Measurements from ENCODE around the gene ATP4B.

ATP4B gene

DNA sequence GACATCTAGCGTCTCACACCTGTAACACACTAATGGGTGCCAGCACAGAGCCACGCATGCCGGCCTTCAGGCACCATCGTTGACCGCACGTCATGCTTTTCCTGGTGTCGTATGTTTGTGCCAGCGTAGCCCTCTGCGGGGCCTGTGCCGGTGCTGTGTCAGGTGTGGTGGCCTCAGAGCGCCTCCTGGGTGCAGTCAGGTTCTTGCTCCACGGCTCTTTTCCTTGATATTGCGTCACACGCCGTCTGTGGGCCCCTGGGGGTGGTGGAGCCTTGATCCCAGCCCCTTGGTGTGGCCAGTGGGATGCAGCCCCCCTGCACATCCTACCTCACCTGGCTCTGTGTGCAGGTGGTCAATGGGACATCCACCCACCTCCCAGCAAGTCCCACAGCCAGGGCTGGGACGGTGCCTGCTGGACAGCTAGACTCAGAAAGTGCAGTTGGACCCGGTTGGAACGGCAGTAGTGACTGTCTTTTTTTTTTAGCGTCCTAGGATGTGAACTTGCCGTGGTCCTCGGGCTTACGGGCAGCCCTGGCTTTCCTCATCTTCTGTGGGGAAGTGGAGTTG lies 48.9 kb downstream of the ATP4B start:
- Histone ChIP-seq H3K4me2 (ENCODE audit: low read length) (no peak overlapping the region), H3K79me2 (ENCODE audit: insufficient read depth, low read length) (peaks cover 86% of the 10 kb centered on the region), H3K9me3 (ENCODE audit: low read length) (no peaks in the 10 kb centered on the region), H2AFZ (ENCODE audit: low read length) (no peak overlapping the region), H4K20me1 (ENCODE audit: insufficient read depth, low read length) (no peaks in the 10 kb centered on the region), H3K9me2 (ENCODE audit: low read depth, low read length) (no peaks in the 10 kb centered on the region), H3K27ac (ENCODE audit: low read depth, low read length, poor library complexity, severe bottlenecking) (no peak overlapping the region), H3F3A (ENCODE audit: insufficient read depth, low read length) (no peaks in the 10 kb centered on the region), H3K4me3 (ENCODE audit: low read depth, low read length, poor library complexity, severe bottlenecking) (no peak overlapping the region), H3K27me3 (ENCODE audit: insufficient read depth, low read length) (no peaks in the 10 kb centered on the region), H3K36me3 (ENCODE audit: insufficient read depth, low read length) (peaks cover 98% of the 10 kb centered on the region), H3K4me1 (ENCODE audit: insufficient read depth, low read length, severe bottlenecking) (peaks cover 9% of the 10 kb centered on the region), H3K9ac (ENCODE audit: low read length) (no peak overlapping the region)
- TF ChIP-seq, protein P1, sequence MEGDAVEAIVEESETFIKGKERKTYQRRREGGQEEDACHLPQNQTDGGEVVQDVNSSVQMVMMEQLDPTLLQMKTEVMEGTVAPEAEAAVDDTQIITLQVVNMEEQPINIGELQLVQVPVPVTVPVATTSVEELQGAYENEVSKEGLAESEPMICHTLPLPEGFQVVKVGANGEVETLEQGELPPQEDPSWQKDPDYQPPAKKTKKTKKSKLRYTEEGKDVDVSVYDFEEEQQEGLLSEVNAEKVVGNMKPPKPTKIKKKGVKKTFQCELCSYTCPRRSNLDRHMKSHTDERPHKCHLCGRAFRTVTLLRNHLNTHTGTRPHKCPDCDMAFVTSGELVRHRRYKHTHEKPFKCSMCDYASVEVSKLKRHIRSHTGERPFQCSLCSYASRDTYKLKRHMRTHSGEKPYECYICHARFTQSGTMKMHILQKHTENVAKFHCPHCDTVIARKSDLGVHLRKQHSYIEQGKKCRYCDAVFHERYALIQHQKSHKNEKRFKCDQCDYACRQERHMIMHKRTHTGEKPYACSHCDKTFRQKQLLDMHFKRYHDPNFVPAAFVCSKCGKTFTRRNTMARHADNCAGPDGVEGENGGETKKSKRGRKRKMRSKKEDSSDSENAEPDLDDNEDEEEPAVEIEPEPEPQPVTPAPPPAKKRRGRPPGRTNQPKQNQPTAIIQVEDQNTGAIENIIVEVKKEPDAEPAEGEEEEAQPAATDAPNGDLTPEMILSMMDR (IDR thresholded peaks at IDR 0.05; ENCODE audit: low read length) = no peak
- TF ChIP-seq EZH2 (IDR thresholded peaks at IDR 0.05; ENCODE audit: borderline replicate concordance, low read length) = no peak

DNA sequence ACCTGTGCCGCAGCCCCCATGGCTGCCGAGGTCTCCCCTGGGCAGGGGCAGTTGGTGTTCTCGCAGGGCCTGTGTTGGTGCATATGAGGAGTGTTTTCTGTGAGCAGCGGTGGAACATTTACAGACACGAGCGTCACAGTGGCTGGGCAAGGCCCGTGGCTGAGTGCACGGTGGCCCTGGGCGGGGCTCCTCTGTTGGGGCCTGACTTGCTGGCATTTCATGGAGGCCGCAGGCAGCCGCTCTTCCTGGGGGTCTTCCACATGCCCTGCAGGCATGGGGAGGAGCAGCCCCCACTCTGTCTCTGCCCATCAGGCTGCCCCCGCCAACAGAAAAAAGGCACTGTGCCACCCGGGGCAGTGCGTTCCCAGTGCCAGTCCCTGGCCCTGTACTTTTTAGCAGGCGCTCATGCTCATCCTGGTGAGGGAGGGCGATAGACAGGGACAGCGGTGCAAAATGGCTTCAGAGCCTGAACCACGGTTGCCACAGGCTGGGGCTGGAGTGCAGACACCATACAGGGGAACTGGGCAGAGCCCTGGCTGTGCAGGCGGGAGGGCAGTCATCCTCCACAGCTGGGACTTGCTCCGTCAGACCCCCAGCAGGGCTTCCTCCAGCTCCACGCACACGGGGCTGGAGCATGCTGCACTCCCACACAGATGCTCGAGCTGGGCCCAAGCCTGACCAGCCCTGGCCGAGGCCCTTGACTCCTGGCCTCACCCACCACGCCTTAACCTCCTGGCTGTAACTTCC lies 49.9 kb downstream of the ATP4B start:
- TF ChIP-seq, protein P1 (IDR thresholded peaks at IDR 0.05; ENCODE audit: low read length) = no peak
- TF ChIP-seq EZH2 (IDR thresholded peaks at IDR 0.05; ENCODE audit: borderline replicate concordance, low read length) = no peak
- H3F3A ChIP-seq (ENCODE audit: insufficient read depth, low read length) = no peaks in the 10 kb centered on the region
- H3K27ac ChIP-seq (ENCODE audit: low read depth, low read length, poor library complexity, severe bottlenecking) = no peak overlapping the region
- no peak overlapping the region for H3K9ac ChIP-seq (ENCODE audit: low read length)
- no peak overlapping the region for H3K4me3 ChIP-seq (ENCODE audit: low read depth, low read length, poor library complexity, severe bottlenecking)
- no peak overlapping the region for H2AFZ ChIP-seq (ENCODE audit: low read length)
- no peak overlapping the region for H3K4me2 ChIP-seq (ENCODE audit: low read length)
- peaks cover 98% of the 10 kb centered on the region for H3K36me3 ChIP-seq (ENCODE audit: insufficient read depth, low read length)
- no peaks in the 10 kb centered on the region for H3K9me2 ChIP-seq (ENCODE audit: low read depth, low read length)
- peaks cover 86% of the 10 kb centered on the region for H3K79me2 ChIP-seq (ENCODE audit: insufficient read depth, low read length)
- no peaks in the 10 kb centered on the region for H4K20me1 ChIP-seq (ENCODE audit: insufficient read depth, low read length)
- H3K9me3 ChIP-seq (ENCODE audit: low read length) = no peaks in the 10 kb centered on the region
- H3K4me1 ChIP-seq (ENCODE audit: insufficient read depth, low read length, severe bottlenecking) = peaks cover 9% of the 10 kb centered on the region
- H3K27me3 ChIP-seq (ENCODE audit: insufficient read depth, low read length) = no peaks in the 10 kb centered on the region

DNA sequence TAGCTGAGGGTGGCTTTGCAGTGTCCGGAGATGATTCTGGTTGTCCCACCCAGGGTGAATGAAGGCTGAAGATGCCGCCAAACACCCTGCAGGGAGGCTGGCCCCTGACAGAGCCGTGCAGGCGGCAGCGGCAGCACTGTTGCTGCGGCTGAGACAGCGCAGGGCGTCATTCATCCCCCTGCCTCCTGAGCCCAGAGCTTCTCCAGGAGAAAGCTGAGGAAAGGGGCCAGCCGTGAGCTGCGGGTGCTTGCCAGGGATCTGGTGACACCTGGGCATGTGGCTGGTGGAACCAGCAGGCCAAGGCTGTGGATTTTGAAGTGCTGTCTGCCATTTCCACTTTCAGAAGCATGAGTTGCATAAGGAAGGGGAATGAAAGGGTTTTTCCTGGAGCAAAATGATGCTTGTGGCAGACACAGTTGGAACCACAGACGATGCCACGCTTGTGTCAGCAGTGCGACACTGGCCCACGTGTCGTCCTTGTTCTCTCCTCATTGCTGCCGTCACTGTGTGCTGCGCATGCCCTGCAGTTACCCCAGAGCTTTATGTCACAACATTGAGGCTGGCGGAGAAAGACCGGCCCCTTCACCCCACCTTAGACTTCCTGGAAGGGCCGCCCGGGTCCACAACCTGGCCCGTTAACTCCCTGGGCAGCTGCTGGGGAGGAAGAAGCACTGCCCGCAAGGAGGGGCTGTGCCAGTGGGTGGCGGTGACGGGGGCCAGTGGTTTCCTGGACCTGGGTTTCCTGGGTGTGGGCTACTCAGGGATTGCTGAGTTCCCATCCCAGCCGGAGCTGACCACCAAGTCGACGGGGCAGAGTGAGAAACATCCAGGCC lies 50.7 kb downstream of the ATP4B start:
- H3K79me2 ChIP-seq (ENCODE audit: insufficient read depth, low read length) = peaks cover 88% of the 10 kb centered on the region
- no peaks in the 10 kb centered on the region for H3F3A ChIP-seq (ENCODE audit: insufficient read depth, low read length)
- no peak overlapping the region for H3K9ac ChIP-seq (ENCODE audit: low read length)
- no peaks in the 10 kb centered on the region for H3K27me3 ChIP-seq (ENCODE audit: insufficient read depth, low read length)
- peaks cover 96% of the 10 kb centered on the region for H3K36me3 ChIP-seq (ENCODE audit: insufficient read depth, low read length)
- no peaks in the 10 kb centered on the region for H3K9me3 ChIP-seq (ENCODE audit: low read length)
- no peak overlapping the region for H2AFZ ChIP-seq (ENCODE audit: low read length)
- H3K27ac ChIP-seq (ENCODE audit: low read depth, low read length, poor library complexity, severe bottlenecking) = no peak overlapping the region
- H4K20me1 ChIP-seq (ENCODE audit: insufficient read depth, low read length) = no peaks in the 10 kb centered on the region
- no peak for TF ChIP-seq EZH2 (IDR thresholded peaks at IDR 0.05; ENCODE audit: borderline replicate concordance, low read length)
- TF ChIP-seq, protein P1 (IDR thresholded peaks at IDR 0.05; ENCODE audit: low read length) = no peak
- no peaks in the 10 kb centered on the region for H3K9me2 ChIP-seq (ENCODE audit: low read depth, low read length)
- H3K4me3 ChIP-seq (ENCODE audit: low read depth, low read length, poor library complexity, severe bottlenecking) = no peak overlapping the region
- H3K4me1 ChIP-seq (ENCODE audit: insufficient read depth, low read length, severe bottlenecking) = peaks cover 9% of the 10 kb centered on the region
- H3K4me2 ChIP-seq (ENCODE audit: low read length) = no peak overlapping the region
